HFF-Myc (cell line): ENCODE measurements around the gene PXDN.

Source experiments
- DNase-seq: peaks from one replicate; pipeline ENCODE4 v3.0.0-alpha.2; 2011; ENCODE audit warnings: low read depth; ENCODE audit errors: extremely low read depth
- H3K4me3 ChIP-seq: replicated peaks from 2 replicates; pipeline ENCODE4 v1.5.1; 2011; ENCODE audit warnings: low read depth, mild to moderate bottlenecking, control low read depth, low read length
- CTCF ChIP-seq: IDR thresholded peaks from 2 replicates; pipeline ENCODE4 v1.5.1; 2012; ENCODE audit warnings: mild to moderate bottlenecking, low read depth, low read length, control low read depth; ENCODE audit errors: missing control alignments

PXDN gene

GRCh38 chr2:1658394-1659151 is 85.7 kb downstream of the PXDN start:
- no peak overlapping the region for H3K4me3 ChIP-seq
- no peak for DNase-seq
- TF ChIP-seq CTCF = no peak

- TF ChIP-seq CTCF = no peak
- DNase-seq = no peak
- no peak overlapping the region for H3K4me3 ChIP-seq
Measured at GRCh38 chr2:1656961-1657841, 87.1 kb downstream of the PXDN start.

GRCh38 chr2:1656326-1656960 is 87.9 kb downstream of the PXDN start:
- TF ChIP-seq CTCF = no peak
- H3K4me3 ChIP-seq = no peak overlapping the region
- no peak for DNase-seq

- H3K4me3 ChIP-seq = no peak overlapping the region
- no peak for TF ChIP-seq CTCF
- no peak for DNase-seq
Measured at GRCh38 chr2:1655461-1655860, 88.9 kb downstream of the PXDN start.

- no peak overlapping the region for H3K4me3 ChIP-seq
- no peak for DNase-seq
- TF ChIP-seq CTCF = no peak
Measured at GRCh38 chr2:1654696-1655374, 89.5 kb downstream of the PXDN start.

- no peak for DNase-seq
- H3K4me3 ChIP-seq = no peak overlapping the region
- TF ChIP-seq CTCF = no peak
Measured at GRCh38 chr2:1653956-1654695, 90.2 kb downstream of the PXDN start.
